ENCODE results near the gene SMAD3.

GRCh38 chr15:67208396-67208795, 143.0 kb downstream of the SMAD3 start:
- TF ChIP-seq CTCF (IDR thresholded peaks at IDR 0.05; ENCODE audit: borderline replicate concordance, extremely low read depth, low read length, poor library complexity, severe bottlenecking), result no peak
- TF ChIP-seq EZH2 (IDR thresholded peaks at IDR 0.05; ENCODE audit: borderline replicate concordance, low read depth, low read length, severe bottlenecking), result no peak
